Activated CD8-positive, alpha-beta memory T cell treated with anti-CD3 and anti-CD28 coated beads, Interleukin-2, amount 50 U/mL, for 48 hours (primary cell): ENCODE data around the gene FRMPD4.
"Not testable (repeated sequence)": the region's sequence is repeated elsewhere in the genome, so short reads cannot be mapped to it uniquely, and the experiment has no call there.

Source experiments
- DNase-seq: peaks from one replicate; pipeline ENCODE4 v3.0.0-alpha.2; 2020

Gene FRMPD4

DNA sequence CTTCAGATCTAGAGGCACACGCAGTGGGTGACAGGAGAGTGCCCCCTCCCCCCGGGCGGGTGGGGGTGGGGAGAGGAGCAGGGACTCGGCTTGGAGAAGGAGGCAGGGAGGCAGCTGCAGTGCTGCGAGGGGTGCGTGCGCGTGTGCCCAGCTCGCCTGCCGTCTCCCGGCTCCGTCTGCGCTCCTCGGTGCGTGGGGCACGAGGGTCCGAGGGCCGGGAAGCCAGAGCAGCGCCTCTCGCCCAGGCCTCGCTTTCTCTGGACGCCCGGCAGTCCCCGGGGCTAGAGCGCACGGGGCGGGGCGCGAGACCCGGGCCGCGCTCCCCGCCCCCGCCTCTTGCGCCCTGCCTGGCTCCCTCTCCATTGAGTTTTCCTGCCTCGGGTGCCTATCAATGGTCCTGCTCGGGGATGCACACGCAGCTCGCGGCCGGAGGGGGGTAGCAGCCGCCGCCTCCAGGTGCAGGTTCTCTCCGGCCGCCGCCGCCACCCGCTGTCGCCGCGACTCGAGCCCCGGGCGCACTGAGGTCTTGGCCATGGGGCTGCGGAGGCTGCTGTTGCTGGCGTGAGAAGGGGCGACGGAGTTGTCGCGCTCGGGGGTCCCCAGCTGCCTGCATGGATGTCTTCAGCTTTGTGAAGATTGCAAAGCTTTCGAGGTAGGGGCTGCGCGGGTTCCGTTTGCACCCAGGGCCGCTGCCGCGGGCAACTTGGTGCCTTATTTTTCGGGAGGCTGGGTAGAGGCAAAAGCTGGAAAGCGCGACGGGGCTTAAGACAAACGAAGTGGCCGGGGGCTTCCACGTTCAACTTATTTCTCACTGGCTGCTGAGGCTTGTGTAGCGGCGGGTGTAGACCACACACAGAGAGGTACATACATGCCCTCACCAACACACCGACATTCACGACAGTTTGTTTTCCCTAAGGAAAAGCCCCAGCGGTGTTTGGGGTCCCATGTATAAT lies at the start of gene FRMPD4:
Gene FRMPD4, plus strand, starts transcription at position 113 of the 953 bp plus-strand sequence. Its CDS starts 499 bp downstream, at position 612.
- DNase-seq, result no peak

DNA sequence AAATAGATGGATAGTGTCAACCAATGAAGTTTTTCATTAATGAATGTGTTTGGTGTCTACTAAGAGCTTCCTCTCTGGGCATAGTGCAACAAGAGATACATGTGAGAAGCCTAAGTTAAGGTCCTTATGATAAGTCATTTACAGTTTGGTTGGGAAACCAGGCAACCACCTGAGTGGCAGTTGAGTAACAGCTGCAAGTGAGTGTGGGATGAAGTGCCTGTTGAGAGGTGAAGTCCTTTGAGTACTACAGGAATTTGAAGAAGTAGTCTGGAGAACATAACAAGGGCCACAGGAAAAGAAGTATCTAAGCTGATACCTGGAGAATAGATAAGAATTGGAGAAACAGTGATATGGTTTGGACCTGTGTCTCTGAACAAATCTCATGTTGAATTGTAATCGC lies 48.5 kb upstream of the FRMPD4 start:
- DNase-seq, result no peak

DNA sequence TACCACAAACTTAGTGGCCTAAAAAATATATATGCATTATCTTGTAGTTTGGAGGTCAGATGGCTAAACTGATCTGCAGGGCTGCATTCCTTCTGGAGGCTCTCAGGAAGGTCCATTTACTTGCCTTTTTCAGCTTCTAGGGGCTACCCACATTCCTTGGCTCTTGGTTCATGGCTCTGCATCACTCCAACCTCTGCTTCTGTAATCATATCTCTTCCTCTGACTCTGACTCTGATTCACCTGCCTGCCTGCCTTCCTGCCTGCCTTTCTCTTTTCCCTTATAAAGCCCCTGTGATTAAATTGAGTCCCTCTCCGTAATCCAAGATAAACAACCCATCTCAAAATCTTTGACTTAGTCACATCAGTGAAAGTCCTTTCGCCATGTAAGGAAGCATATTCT lies 25.0 kb upstream of the FRMPD4 start:
- no peak for DNase-seq

DNA sequence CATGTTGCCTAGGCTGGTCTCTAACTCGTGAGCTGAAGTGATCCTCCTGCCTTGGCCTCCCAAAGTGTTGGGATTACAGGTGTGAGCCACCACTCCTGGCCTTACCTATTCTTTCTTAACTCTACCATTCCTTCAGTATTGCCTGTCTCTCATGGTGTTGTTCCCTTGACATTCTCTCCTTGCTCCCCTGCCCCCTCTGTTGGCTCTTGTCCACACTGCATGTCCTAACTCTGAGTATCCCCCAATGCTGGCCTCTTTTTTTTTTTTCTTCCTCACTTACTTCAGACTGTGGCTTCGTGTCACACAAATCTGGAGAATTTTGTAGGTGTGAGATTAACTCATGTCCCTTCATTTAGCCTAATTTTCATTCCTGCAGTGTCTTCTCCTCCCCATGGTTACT lies 22.9 kb upstream of the FRMPD4 start:
- no peak for DNase-seq

DNA sequence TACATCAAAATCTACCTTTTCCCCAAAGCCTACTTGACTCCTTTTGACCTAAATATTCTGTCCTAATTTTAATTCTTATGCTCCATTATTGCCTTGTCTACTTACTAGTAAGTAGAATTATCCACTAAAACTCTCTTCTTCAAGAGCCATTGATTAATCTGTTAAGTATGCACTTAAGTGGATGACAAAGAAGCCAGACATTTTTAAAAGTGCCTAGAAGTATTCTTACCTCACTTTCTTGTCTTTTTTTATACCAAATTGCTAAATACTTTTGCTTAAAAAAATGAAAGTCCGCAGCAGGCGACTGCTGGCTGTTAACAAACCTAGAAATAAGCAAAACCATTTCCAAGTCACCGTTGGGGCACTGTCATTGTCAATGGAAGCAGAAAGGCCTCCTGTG lies 20.1 kb upstream of the FRMPD4 start:
- DNase-seq, result no peak

DNA sequence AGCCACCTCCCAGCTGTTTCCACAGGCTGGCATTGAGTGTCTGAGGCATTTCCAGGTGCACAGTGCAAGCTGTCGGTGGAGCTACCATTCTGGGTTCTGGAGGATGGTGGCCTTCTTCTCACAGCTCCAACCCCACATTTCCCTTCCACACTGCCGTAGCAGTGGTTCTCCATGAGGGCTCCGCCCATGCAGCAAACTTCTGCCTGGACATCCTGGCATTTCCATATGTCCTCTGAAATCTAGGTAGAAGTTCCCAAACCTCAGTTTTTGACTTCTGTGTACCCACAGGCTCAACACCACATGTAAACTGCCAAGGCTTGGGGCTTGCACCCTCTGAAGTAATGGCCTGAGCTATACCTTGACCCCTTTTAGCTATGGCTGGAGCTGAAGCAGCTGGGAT lies 10.3 kb upstream of the FRMPD4 start:
- no peak for DNase-seq

DNA sequence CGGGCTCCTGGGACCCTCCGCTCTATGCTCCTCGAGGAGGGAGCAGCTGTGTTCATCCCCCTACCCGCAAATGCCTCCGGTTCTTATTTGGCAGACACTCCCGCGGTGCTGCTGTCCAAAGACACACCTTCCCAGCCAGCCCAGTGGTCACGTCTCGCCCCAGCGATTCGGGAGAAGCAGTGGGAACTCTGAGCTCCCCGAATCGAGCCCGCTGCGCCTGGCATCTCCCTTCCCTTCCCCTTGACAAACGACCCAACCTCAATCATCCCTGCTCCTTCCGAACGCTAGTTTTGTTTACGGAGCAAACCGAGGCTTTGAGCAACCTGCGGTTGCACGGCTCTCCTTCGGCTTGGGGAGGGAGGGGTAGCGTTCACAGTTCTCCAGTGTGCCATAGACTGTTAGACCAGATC lies 317 bp upstream of the FRMPD4 start:
- no peak for DNase-seq

DNA sequence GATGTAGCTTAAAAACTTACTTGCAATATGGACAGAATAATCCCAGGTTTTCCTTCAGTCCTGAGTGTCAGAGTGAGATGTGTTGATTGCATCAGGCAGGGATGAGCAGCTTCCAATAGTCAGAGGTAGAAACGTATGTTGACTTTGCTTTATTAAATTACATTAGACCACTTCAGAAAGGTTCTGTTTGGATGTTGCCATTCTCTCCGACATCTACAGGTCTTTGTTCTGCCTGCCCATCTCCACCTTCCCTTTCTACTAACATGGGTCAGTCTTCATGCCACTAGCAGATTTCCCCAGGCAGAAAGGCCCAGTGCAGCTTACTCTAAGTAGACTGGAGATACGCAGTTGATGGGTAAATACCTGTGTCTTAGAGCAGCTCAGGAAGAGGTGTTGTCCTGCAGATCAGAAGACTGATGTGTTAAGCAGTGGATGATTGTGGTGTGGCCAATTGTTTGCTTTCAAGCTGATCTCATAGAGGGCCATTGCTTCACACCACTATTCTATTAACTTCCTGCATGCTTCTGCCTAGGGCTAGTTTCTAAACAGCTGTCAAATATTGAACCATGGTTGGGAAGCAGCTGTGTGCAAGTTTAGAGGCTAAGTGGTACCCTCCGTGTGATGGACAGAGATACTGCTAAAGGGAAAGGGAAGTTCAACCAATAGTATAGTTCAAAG lies 1.8 kb downstream of the FRMPD4 start:
- no peak for DNase-seq

DNA sequence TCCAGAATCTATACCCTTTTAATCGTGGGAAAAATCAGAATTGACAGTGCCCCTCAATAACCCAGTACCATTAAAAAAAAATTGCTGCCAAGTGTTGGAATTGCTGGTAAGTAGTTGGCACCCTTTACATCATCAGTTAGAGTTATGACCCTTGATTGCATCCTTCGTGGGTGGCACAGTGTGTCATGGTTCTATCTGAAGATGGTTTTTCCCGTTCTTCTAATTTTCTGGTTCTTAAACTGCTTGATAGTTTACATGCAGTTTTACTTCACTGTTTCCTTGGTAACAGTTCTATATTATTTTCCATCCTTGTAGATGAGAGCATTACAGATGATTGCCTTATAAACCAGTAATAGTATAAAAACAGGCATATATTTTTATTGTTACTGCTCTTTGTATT lies 3.2 kb downstream of the FRMPD4 start:
- DNase-seq, result no peak

DNA sequence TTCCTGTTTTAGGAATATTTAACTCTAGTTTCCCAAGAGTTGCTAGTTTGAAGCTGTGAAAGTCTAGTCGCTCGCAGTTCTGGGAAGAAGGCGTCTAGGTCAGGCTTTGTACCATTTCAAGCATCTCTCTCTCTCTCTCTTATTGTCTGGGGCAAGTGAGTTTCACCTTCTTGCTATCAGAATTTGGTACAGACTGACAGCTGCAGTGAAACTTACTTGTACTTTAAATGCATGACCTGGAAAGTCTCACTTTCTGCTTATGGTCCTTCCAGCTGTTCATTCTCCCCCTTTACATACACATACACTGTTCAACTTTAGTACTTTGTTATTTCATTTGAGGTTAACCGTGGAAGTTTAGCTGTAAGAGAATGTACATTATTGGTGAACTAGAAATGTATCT lies 4.4 kb downstream of the FRMPD4 start:
- no peak for DNase-seq

DNA sequence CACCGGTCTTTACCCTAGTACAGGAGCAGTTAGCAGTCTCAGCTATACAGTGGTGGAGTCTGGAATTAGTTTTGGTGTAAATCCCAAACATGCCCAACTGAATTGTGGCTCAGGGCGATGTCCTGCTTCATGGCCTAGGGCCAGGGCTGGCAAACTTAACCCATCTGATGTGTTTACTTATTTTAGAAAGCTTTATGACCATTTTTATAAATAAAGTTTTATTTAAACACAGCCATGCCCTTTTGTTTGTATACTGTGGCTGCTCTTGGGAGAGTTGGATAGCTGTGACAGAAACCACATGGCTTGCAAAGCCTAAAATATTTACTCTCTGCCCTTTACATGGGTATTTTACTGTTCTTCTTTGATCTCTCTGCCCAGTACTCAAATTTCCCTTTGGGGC lies 7.1 kb downstream of the FRMPD4 start:
- DNase-seq, result no peak

DNA sequence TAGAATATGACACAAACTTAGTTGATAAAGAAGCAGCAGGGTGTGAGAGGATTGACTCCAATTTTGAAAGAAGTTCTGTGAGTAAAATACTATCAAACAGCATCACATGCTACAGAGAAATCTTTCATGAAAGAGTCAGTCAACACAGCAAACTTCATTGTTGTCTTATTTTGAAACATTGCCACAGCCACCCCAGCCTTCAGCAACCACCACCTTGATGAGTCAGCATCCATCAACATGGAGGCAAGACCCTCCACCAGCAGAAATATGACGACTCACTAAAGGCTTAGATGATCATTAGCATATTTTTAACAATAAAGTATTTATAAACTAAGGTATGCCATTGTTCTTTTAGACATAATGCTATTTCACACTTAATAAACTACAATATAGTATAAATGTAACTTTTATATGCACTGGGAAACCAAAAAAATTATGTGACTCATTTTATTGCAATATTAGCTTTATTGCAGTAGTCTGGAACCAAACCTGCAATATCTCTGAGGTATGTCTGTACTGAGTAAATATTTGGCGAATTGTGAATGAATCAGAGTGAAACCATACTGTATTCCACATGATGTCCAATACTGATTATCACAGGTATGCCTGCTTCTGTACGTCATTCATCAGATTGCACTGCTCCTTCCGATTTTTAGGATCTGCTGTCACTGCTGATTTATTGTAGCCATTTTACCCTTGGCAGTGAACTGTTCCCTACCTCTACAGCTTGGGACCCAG lies 11.6 kb downstream of the FRMPD4 start:
- DNase-seq, result no peak

DNA sequence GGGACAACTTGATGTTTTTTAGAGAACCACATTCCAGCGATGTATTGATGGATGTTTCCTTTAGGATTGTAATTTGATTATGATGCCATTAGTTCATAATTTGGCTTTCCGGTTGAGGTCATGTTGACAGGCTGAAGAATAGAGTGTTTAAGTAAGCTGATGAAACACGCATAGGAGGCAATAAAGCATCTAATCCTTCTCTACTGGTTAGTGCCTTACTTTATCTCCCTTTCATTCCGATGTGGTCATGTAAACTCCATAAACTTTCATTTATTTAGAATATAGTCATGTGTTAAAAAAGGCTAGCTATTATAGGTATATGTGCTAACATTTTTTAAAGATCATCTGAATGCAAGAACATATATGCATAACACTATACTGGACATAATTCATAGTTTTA lies 15.0 kb downstream of the FRMPD4 start:
- DNase-seq, result no peak

DNA sequence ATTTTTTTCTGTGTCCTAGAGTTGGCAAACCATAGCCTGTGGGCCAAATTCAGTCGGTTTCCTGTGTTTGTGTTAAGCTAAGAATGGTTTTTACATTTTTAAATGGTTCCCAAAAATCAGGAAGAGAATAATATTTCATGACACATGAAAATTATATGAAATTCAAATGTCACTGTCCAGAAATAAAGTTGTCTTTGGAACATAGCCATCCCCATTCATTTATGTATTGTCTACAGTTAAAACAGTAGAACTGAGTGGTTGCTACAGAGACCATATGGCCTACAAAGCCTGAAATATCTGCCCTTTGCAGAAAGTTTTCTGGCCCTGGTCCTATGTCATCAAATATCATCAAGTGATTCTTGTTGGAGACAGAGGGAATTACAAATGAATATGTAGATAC lies 15.5 kb downstream of the FRMPD4 start:
- no peak for DNase-seq

DNA sequence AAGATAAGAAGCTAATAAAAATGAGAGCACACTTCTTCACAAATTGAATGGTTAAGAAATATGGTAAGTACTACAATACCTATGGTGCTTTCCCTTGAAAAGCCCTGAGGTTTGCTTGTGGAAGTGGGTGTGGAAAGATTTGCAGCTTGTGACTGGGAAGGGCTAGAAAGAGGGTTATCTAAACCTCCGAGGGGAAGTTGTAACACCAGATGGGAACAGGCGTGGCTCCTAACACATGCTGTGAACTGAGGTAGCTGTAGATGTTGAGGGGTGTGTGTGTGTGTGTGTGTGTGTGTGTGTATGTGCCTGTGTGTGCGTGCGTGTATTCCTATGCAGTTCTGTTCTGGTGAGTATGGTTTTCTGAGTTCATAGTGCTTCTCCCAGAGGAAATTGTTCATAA lies 21.5 kb downstream of the FRMPD4 start:
- DNase-seq, result no peak

DNA sequence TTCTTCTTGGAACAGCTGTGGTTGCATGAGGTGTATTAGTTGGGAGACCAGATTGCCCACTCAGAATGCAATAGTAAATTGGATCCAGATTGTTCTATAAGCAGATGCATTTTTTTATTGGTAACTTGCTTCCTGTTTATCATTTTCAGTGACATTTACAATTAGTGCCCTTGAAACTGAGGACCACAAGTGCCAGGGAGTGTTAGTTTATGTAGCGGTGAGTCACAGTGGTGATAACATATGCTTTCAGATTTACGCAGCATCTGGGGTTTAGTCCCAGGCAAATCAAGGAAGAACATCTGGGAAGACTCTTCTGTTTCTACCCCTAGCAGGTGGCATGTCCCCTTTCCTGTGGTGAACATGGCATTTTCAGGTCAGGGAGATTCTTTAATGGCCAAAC lies 24.1 kb downstream of the FRMPD4 start:
- no peak for DNase-seq

DNA sequence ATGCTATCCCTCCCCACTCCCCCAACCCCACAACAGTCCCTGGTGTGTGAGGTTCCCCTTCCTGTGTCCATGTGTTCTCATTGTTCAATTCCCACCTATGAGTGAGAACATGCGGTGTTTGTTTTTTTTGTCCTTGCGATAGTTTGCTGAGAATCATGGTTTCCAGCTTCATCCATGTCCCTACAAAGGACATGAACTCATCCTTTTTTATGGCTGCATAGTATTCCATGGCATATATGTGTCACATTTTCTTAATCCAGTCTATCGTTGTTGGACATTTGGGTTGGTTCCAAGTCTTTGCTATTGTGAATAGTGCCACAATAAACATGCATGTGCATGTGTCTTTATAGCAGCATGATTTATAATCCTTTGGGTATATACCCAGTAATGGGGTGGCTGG lies 25.9 kb downstream of the FRMPD4 start:
- not testable (repeated sequence) for DNase-seq

DNA sequence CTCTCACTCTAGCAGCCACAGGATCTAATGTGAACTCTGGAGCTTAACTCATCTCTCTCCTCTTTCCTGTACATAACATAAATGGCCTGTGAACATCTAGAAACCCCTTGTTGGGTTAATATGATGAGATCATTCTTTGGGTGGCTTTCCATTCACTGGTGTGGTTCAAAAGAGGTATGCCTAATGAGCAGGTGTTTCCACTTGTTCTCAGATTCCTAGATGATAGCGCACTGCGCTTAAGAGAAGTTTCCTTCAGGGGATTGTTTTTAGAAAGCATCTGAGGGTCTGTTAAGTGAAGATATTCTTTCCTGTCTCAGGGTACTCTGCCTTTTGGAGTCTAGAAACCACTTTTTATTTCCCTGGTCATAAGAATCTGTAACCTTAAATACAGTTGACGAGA lies 32.5 kb downstream of the FRMPD4 start:
- no peak for DNase-seq

DNA sequence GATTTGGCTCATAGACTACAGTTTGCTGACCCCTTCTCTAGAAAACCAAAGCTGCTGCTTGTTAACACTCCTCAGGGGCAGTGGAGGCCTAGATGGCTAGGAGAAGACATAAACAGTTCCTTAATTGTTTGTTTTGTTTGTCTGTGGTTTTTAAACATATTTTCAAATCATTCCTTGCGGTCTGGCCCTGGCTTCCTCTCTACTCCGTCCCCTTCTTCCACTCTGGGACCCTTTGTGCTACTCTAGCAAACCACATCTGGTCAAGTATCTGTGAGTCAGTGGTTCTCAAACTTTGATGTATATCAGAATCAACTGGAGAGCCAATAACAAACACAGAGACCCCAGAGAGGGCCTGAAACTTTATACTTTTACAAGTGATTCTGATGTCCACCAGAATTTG lies 36.1 kb downstream of the FRMPD4 start:
- DNase-seq, result no peak

DNA sequence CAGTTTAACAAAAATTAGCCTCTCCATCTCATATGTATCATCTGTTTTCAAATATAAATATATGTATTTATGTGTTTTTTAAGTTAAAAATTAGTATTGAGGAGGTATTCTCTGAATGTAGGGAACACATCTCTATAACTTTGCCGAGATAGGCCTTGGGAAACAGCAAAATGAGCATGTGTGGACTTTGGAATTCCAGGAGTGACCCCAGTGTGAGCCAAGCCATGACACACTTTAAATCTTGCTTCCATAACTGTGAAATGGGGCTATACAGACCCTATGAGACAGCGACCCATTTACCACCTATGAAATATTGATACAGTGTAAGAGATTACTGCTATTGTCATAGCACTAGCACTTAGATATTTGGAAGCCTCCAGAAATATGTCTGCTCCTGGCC lies 58.8 kb downstream of the FRMPD4 start:
- DNase-seq, result no peak

DNA sequence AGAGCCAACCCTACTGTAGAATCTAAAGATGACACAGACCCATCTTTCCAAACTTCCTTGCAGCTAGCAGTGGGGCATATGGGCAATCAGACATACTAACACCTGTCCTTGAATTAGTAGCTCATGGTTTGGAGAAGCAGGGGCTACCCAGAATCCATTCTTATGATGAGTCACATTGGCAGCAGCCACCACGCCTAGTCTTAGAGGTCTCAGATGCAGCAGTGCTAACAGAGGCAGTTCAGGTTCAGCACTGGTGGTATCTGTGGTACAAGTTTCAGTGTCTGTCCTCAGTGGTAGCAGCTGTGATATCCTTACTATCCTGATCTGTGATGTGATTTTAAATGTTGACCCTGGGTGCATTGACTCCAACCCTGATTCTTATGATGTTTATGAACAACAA lies 68.1 kb downstream of the FRMPD4 start:
- no peak for DNase-seq

DNA sequence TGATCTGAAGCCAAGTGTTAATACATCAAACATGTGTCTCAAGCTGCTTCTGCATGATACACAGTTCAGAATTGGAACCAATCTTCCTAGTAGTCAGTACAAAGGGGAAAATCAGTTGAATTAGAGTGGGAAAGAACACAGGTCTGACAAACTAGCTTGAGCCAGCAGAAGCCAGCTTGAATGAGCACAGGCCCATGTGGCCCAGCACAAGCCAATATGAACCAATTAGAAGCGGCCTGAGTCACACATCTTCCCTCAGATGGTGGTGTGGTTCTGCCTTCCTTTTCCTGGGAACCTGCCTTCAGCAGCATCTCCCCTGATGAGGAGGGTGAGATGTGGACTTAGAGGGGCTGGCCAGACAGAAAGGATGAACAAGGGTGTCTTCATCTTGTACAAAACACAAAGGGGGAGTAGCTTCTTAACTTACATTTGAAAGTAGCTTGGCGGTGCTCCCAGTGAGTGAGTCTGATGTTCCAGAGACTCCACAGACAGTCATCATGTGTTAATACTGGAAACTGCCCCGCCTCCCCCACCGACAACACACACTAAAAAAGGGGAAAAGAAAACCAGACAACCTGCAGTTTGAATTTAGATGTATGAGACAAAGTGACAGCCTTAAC lies 72.0 kb downstream of the FRMPD4 start:
- DNase-seq, result no peak

DNA sequence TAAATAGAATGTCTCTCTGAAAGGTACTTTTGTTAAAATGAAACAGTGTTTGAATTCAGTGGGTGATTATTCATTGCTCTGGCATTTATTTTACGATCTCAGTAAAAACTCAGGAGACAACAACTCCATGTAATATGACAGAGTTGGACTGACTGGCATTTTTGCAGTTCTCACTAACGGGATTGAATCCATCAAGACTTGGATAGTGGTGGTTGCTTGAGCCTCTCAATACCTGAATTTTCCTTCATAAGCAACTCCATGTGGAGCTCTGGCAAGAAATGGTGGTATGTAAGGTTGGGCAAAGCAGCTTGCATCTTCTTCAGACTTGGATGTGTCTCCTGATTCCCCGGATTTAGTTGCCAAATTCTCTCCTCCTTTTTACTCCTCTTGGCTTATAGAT lies 72.7 kb downstream of the FRMPD4 start:
- DNase-seq, result no peak
